PC-3 (cell line): ENCODE measurements around the gene TIMP2.

Experiments
- CTCF ChIP-seq: fragments of 300-600 bp; sonication (generic); conservative IDR thresholded peaks from 2 replicates; pipeline ENCODE4 v1.5.1; 2017; ENCODE audit warnings: antibody characterized with exemption, low read depth, mild to moderate bottlenecking, low read length
- EZH2 ChIP-seq: fragments of 300-600 bp; sonication (generic); IDR thresholded peaks from one replicate; pipeline ENCODE4 v1.6.1; 2017; ENCODE audit warnings: antibody characterized with exemption, mild to moderate bottlenecking, low read length; ENCODE audit not compliant: unreplicated experiment

DNA sequence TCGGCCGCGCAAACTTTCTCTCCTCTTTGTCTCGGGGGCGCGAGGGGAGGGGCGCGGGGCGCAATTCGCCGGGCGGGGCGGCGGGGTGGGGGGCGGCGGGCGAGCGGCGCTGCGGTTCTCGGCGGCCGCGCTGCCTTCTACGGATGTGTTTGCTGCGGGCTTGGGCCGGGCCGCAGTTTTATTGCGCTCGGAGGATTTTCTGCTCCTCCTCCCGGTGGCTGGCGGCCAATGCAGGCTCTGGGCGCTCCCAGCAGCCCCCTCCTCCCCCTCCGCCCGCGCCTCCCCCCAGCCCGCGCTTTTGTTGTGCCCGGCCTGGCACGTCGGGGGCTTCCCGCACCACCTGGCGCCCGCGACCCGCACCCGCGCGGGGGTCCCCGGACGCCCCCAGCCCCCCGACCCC, at the start of gene TIMP2:
- TF ChIP-seq CTCF (no peak), EZH2 (no peak)
